Progenitor cell of endocrine pancreas (in vitro differentiated cells): ENCODE measurements around the gene HOXB1. TPM values are rescaled to one million over a fixed set of nuclear protein-coding genes. Genes with fewer than 3 reads are reported as not detected.

Experiments
- DNase-seq: peaks from one replicate; pipeline ENCODE4 v3.0.0; 2021; ENCODE audit warnings: low spot score; ENCODE audit not compliant: unreplicated experiment
- H3K27ac Mint-ChIP-seq: 2 replicates; pipeline ENCODE4 v1.8.0; 2021; ENCODE audit warnings: mild to moderate bottlenecking, moderate library complexity, mixed read lengths
- H3K27me3 Mint-ChIP-seq: 2 replicates; pipeline ENCODE4 v1.8.0; 2021; ENCODE audit warnings: mixed read lengths
- H3K36me3 Mint-ChIP-seq: 2 replicates; pipeline ENCODE4 v1.8.0; 2022; ENCODE audit warnings: mixed read lengths; ENCODE audit not compliant: insufficient read depth
- H3K4me1 Mint-ChIP-seq: 2 replicates; pipeline ENCODE4 v1.8.0; 2021; ENCODE audit warnings: low read depth, mixed read lengths
- H3K4me3 Mint-ChIP-seq: 2 replicates; pipeline ENCODE4 v1.8.0; 2021; ENCODE audit warnings: low read depth, mild to moderate bottlenecking, moderate library complexity, mixed read lengths
- H3K9me3 Mint-ChIP-seq: 2 replicates; pipeline ENCODE4 v1.8.0; 2021; ENCODE audit warnings: low read depth, mixed read lengths
- total RNA-seq: library from RNA; stranded (reverse); gene quantifications from 2 replicates; pipeline ENCODE4 v1.2.1, GENCODE V29; 2021
- TF ChIP-seq, protein P1 (sequence below): fragments of 200-600 bp; sonication (generic); IDR thresholded peaks from one replicate; pipeline ENCODE4 v1.5.0; 2021; ENCODE audit warnings: antibody characterized with exemption, mild to moderate bottlenecking; ENCODE audit not compliant: unreplicated experiment

Gene HOXB1
- total RNA-seq, 1 donor from 2014 or later = 0.96 TPM

DNA sequence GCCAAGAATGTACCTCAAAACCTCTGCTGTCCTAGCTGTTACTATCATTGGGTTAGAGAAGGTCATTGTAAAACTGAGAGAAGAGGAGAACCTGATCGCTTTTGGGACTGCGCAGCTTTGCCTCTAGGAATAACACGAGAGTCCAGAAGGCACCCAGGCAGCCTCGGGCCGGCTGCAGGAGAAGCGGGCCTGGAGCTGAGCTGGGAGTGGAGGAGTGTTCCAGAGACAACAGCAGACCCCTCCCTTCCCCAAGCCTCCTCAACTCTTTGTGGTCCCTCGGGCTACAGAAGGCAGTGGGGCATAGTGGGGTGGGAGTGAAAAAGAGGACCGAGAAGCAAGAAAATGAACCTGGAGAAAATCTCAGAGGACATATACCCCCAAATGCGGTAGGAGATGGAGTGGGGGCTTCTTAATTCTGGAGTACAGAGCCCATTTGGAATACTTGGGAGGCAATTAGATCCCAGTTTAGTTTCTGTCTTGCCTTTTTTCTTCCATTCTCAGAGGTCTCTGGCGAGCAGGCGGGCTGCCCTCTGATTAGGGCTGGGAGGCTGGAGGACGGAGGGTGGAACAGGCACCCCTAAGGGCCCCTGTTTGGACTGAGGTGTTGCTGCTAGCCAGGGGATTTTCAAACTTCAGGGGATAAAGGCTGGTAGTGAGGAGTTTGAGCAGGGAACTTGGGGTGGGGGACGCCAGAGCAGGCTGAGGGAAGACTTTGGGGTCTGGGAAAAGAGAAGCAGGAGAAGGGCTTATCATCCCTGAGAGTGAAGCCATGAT, 27.4 kb upstream of the HOXB1 start:
- H3K27ac Mint-ChIP-seq = peak overlapping the region; percentile 63
- TF ChIP-seq, protein P1, sequence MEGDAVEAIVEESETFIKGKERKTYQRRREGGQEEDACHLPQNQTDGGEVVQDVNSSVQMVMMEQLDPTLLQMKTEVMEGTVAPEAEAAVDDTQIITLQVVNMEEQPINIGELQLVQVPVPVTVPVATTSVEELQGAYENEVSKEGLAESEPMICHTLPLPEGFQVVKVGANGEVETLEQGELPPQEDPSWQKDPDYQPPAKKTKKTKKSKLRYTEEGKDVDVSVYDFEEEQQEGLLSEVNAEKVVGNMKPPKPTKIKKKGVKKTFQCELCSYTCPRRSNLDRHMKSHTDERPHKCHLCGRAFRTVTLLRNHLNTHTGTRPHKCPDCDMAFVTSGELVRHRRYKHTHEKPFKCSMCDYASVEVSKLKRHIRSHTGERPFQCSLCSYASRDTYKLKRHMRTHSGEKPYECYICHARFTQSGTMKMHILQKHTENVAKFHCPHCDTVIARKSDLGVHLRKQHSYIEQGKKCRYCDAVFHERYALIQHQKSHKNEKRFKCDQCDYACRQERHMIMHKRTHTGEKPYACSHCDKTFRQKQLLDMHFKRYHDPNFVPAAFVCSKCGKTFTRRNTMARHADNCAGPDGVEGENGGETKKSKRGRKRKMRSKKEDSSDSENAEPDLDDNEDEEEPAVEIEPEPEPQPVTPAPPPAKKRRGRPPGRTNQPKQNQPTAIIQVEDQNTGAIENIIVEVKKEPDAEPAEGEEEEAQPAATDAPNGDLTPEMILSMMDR = no peak
- H3K9me3 Mint-ChIP-seq = no peaks in the 10 kb centered on the region
- peak overlapping the region; percentile 38 for H3K4me3 Mint-ChIP-seq
- no peak for DNase-seq
- no peaks in the 10 kb centered on the region for H3K36me3 Mint-ChIP-seq
- peaks cover 88% of the 10 kb centered on the region for H3K27me3 Mint-ChIP-seq
- peaks cover 67% of the 10 kb centered on the region for H3K4me1 Mint-ChIP-seq

DNA sequence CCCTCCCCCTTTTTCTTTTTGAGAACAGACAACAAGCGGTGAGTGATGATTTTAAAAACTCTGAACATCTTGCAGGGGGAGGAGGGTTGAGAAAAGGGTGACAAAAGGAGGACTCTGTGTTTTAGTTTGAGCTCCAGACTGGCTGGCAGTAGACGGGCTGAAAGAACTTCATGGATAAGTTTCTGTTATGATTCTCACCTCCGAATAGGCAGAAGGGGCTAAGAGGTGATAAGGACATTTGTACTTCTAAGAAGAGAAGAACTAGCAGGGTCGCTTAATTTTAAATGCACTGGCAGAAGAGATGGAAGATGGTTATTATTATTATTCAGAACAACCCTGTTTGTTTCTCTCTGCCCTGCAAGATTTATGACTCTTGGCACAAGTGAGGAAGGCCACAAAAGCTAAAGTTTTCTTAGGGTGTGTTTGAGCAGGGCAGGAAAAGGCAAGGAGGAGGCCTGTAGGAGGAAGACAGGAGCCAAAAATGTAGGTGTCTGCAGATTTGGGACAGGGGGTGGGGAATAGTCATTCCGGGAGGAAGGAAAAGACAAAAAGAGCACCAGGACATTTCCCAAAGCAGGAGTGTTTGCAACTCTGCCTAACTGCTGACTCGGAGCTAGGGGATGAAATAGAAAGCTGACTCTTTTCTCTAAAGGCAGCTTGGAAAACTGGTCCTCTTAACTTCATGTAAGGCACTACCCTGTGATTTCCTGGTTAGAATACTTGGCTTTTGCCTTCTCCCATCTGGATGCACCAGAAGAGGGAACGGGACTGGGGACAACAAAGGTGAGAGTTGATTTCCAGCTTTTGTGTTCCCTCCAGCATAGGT, 26.0 kb upstream of the HOXB1 start:
- Mint-ChIP-seq H3K4me3 (peak overlapping the region; percentile 69), H3K9me3 (no peaks in the 10 kb centered on the region), H3K4me1 (peaks cover 60% of the 10 kb centered on the region), H3K36me3 (peaks cover 4% of the 10 kb centered on the region), H3K27ac (peak overlapping the region; percentile 46), H3K27me3 (peaks cover 87% of the 10 kb centered on the region)
- no peak for DNase-seq
- TF ChIP-seq, protein P1 = no peak

GRCh38 chr17:48556229-48556575, 25.4 kb upstream of the HOXB1 start:
- TF ChIP-seq, protein P1 = no peak
- no peak for DNase-seq
- Mint-ChIP-seq H3K4me1 (peaks cover 55% of the 10 kb centered on the region), H3K27ac (peak overlapping the region; percentile 46), H3K9me3 (no peaks in the 10 kb centered on the region), H3K4me3 (peak overlapping the region; percentile 69), H3K36me3 (peaks cover 4% of the 10 kb centered on the region), H3K27me3 (peaks cover 87% of the 10 kb centered on the region)

DNA sequence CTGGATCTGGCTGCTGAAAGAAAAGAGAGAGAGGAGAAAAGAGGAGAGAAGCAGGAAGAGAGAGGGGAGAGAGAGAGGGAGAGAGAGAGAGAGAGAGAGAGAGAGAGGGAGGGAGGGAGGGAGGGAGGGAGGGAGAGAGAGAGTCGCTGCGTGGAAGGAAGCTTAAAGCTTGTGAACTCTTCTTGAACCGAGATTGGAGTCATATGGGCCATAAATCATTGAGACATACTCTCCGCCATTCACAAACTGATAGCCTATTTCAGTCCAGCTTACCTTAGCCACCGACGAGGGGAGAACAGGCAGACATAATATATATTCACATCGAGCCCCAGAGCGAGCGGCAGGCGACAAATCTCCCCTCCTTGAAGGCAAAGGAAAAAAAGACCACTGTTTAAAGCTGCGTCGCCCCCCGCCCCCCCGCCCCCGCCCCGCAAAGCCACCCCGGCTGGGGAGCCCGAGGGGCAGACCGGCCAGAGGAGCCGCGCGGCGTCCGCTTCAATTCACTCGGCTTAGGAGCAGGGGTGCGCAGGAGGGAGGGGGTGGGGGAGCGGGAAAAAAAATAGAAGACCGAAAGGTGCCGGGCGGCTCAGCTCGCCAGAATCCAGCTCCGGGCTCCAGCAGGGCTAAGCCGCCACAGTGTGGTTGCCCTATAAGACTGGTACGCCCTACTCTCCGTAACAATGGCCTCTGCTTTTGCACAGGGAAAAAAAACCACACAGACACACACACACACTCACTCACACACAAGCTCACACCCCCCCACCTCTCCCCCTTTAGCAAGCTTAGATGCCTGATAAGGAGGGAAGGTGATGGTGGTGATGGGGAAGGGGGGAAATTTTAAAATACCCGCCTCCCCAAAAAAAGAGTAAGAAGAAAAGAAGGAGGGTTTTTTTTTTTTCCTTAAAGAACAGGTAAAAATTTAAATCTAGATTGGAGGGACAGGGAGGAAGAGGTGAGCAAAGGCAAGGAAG, 24.7 kb upstream of the HOXB1 start:
- TF ChIP-seq, protein P1 = no peak
- no peak for DNase-seq
- no peaks in the 10 kb centered on the region for H3K9me3 Mint-ChIP-seq
- H3K27me3 Mint-ChIP-seq = peaks cover 87% of the 10 kb centered on the region
- peaks cover 54% of the 10 kb centered on the region for H3K4me1 Mint-ChIP-seq
- H3K27ac Mint-ChIP-seq = peak overlapping the region; percentile 93
- peaks cover 4% of the 10 kb centered on the region for H3K36me3 Mint-ChIP-seq
- peak overlapping the region; percentile 82 for H3K4me3 Mint-ChIP-seq
